Measurements from ENCODE around the gene GAS2L3. TPM values are rescaled to one million over a fixed set of nuclear protein-coding genes. Genes with fewer than 3 reads are reported as not detected.

Gene GAS2L3
- total and polyA plus RNA-seq, 2 donors (not counting 1 experiment from before 2014, with no cell fraction given) = 0.10 TPM; not detected in 1

DNA sequence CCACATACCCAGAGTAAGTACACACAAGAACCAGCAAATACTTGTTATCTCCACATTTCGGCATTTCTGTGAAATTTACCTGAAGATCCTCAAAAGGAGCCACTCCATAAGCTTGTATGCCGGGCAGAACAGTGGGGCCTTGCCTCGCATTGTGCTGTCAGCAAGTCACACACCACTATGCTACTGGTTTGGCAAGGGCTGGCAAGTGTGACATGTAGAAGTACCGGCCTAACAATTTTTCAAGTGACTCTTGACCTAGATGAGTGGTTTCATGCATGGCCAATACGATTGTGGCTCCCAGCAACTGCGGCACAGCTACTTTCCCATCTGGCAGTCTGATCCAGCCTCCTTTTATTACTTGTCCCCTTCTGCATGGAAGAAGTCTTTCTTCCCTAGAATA, 69.8 kb downstream of the GAS2L3 start:
- ATAC-seq (ENCODE audit: low read depth) = no peak
- Histone ChIP-seq H3K9ac (ENCODE audit: low read length) (no peak overlapping the region), H4K20me1 (ENCODE audit: control insufficient read depth, insufficient read depth, low read length, poor library complexity, severe bottlenecking) (no peaks in the 10 kb centered on the region), H3K27me3 (replicated peaks in 1 of 4; ENCODE audit: control extremely low read depth in 1 of 4, control insufficient read depth in 3 of 4, insufficient read depth in 4 of 4, low read length in 3 of 4) (no peaks in the 10 kb centered on the region), H3K79me2 (ENCODE audit: control insufficient read depth, insufficient read depth, low read length) (no peaks in the 10 kb centered on the region), H2AFZ (ENCODE audit: insufficient read depth, low read depth, low read length, poor library complexity, severe bottlenecking) (no peak overlapping the region), H3K9me3 (ENCODE audit: control extremely low read depth in 1 of 3, control insufficient read depth in 2 of 3, insufficient read depth in 1 of 3, low read length in 2 of 3) (peaks cover 0 to 13% (median 0%) of the 10 kb centered on the region in 3 donors), H3K4me2 (replicated peaks; ENCODE audit: low read depth, low read length, poor library complexity, severe bottlenecking) (no peak overlapping the region), H3K27ac (ENCODE audit: low read length in 2 of 2) (no peak overlapping the region), H3K4me3 (ENCODE audit: control extremely low read depth in 1 of 5, extremely low read depth in 1 of 5, insufficient read depth in 1 of 5, low read depth in 2 of 5, low read length in 4 of 5) (no peak overlapping the region), H3K4me1 (ENCODE audit: control insufficient read depth in 2 of 2, insufficient read depth in 2 of 2, low read length in 2 of 2) (no peaks in the 10 kb centered on the region), H3K36me3 (replicated peaks in 1 of 2; ENCODE audit: control extremely low read depth in 1 of 2, control insufficient read depth in 1 of 2, extremely low read depth in 1 of 2, insufficient read depth in 2 of 2, low read length in 1 of 2) (no peaks in the 10 kb centered on the region)
- H3K27ac Mint-ChIP-seq = no peak overlapping the region
- CTCF ChIA-PET = no interaction called here
- no peak for TF ChIP-seq EZH2 (IDR thresholded peaks at IDR 0.05; ENCODE audit: borderline replicate concordance, insufficient read depth, low read depth, low read length, poor library complexity, severe bottlenecking)
- TF ChIP-seq, protein P1, sequence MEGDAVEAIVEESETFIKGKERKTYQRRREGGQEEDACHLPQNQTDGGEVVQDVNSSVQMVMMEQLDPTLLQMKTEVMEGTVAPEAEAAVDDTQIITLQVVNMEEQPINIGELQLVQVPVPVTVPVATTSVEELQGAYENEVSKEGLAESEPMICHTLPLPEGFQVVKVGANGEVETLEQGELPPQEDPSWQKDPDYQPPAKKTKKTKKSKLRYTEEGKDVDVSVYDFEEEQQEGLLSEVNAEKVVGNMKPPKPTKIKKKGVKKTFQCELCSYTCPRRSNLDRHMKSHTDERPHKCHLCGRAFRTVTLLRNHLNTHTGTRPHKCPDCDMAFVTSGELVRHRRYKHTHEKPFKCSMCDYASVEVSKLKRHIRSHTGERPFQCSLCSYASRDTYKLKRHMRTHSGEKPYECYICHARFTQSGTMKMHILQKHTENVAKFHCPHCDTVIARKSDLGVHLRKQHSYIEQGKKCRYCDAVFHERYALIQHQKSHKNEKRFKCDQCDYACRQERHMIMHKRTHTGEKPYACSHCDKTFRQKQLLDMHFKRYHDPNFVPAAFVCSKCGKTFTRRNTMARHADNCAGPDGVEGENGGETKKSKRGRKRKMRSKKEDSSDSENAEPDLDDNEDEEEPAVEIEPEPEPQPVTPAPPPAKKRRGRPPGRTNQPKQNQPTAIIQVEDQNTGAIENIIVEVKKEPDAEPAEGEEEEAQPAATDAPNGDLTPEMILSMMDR (IDR thresholded peaks at IDR 0.05) = no peak
- POLR2A ChIA-PET = no interaction called here
- no peak for DNase-seq
- H3K4me1 Mint-ChIP-seq = no peaks in the 10 kb centered on the region
- H3K27me3 Mint-ChIP-seq = no peaks in the 10 kb centered on the region
- H3K4me3 Mint-ChIP-seq = no peak overlapping the region
- H3K9me3 Mint-ChIP-seq (ENCODE audit: insufficient read depth) = peaks cover 8% of the 10 kb centered on the region
- WGBS (ENCODE audit: insufficient coverage) = 100% methylated on average over 4 of the region's 6 CpGs
- intact Hi-C loops (cut with micrococcal nuclease) = no loop called here

DNA sequence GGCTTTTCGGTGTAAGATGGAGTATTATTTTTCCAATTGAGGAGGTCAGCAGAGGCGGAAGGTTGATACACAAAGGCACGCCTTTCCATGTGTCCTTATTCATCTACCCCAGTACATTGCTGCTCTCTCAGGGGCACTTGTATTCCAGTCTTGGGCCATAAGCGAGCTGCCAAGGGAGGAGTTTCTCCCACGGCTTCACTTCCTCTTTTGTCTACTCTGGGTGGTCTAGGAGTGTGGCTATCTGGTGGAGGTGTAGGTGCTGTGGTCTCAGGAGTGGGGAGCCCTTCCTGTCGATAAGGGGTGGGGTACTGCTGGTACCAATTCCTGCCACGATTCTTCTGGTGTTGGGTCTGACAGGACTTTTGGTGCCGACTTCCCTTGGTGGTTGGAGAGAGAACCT, 73.4 kb downstream of the GAS2L3 start:
- Histone ChIP-seq H2AFZ (ENCODE audit: insufficient read depth, low read depth, low read length, poor library complexity, severe bottlenecking) (no peak overlapping the region), H4K20me1 (ENCODE audit: control insufficient read depth, insufficient read depth, low read length, poor library complexity, severe bottlenecking) (no peaks in the 10 kb centered on the region), H3K4me2 (replicated peaks; ENCODE audit: low read depth, low read length, poor library complexity, severe bottlenecking) (no peak overlapping the region), H3K9me3 (ENCODE audit: control extremely low read depth in 1 of 3, control insufficient read depth in 2 of 3, insufficient read depth in 1 of 3, low read length in 2 of 3) (peaks cover 0 to 13% (median 0%) of the 10 kb centered on the region in 3 donors), H3K9ac (ENCODE audit: low read length) (no peak overlapping the region), H3K79me2 (ENCODE audit: control insufficient read depth, insufficient read depth, low read length) (no peaks in the 10 kb centered on the region), H3K27me3 (replicated peaks in 1 of 4; ENCODE audit: control extremely low read depth in 1 of 4, control insufficient read depth in 3 of 4, insufficient read depth in 4 of 4, low read length in 3 of 4) (no peaks in the 10 kb centered on the region), H3K4me1 (ENCODE audit: control insufficient read depth in 2 of 2, insufficient read depth in 2 of 2, low read length in 2 of 2) (no peaks in the 10 kb centered on the region), H3K27ac (ENCODE audit: low read length in 2 of 2) (no peak overlapping the region), H3K36me3 (replicated peaks in 1 of 2; ENCODE audit: control extremely low read depth in 1 of 2, control insufficient read depth in 1 of 2, extremely low read depth in 1 of 2, insufficient read depth in 2 of 2, low read length in 1 of 2) (no peaks in the 10 kb centered on the region), H3K4me3 (ENCODE audit: control extremely low read depth in 1 of 5, extremely low read depth in 1 of 5, insufficient read depth in 1 of 5, low read depth in 2 of 5, low read length in 4 of 5) (no peak overlapping the region)
- Mint-ChIP-seq H3K4me3 (no peak overlapping the region), H3K4me1 (no peaks in the 10 kb centered on the region), H3K9me3 (ENCODE audit: insufficient read depth) (peaks cover 5% of the 10 kb centered on the region), H3K27me3 (peaks cover 1% of the 10 kb centered on the region), H3K27ac (no peak overlapping the region)
- ChIA-PET CTCF (no interaction called here), POLR2A (no interaction called here)
- DNase-seq (no peak), ATAC-seq (ENCODE audit: low read depth) (no peak)
- intact Hi-C loops (cut with micrococcal nuclease) = no loop called here
- TF ChIP-seq, protein P1 (IDR thresholded peaks at IDR 0.05) = no peak
- TF ChIP-seq EZH2 (IDR thresholded peaks at IDR 0.05; ENCODE audit: borderline replicate concordance, insufficient read depth, low read depth, low read length, poor library complexity, severe bottlenecking) = no peak
- WGBS (ENCODE audit: insufficient coverage) = 100% methylated on average over 1 of the region's 8 CpGs
